ENCODE results near the gene ESPN.
A peak's percentile ranks its signal among the peaks of the same experiment; 100 is the strongest.
"Not testable (repeated sequence)": the region's sequence is repeated elsewhere in the genome, so short reads cannot be mapped to it uniquely, and the experiment has no call there.

ESPN gene

GRCh38 chr1:6428453-6428852 is 3.9 kb downstream of the ESPN start:
- not testable (repeated sequence) for DNase-seq

- DNase-seq, result not testable (repeated sequence)
Measured at GRCh38 chr1:6429660-6430411, 5.3 kb downstream of the ESPN start.

GRCh38 chr1:6431645-6432579 is 7.3 kb downstream of the ESPN start:
- DNase-seq, result not testable (repeated sequence)

GRCh38 chr1:6434186-6434585 is 9.6 kb downstream of the ESPN start:
- no peak for DNase-seq

- no peak for DNase-seq
Measured at GRCh38 chr1:6435129-6435528, 10.6 kb downstream of the ESPN start.

GRCh38 chr1:6435547-6435946 is 11.0 kb downstream of the ESPN start:
- no peak for DNase-seq

GRCh38 chr1:6436277-6436676 is 11.7 kb downstream of the ESPN start:
- DNase-seq, result not testable (repeated sequence)

GRCh38 chr1:6437012-6437700 is 12.6 kb downstream of the ESPN start:
- DNase-seq, result not testable (repeated sequence)

GRCh38 chr1:6438047-6438525 is 13.5 kb downstream of the ESPN start:
- peak; percentile 47 for DNase-seq

- no peak for DNase-seq
Measured at GRCh38 chr1:6440198-6441126, 15.9 kb downstream of the ESPN start.

GRCh38 chr1:6441586-6441985 is 17.0 kb downstream of the ESPN start:
- no peak for DNase-seq

GRCh38 chr1:6443339-6444115 is 19.0 kb downstream of the ESPN start:
- peak; percentile 57 for DNase-seq

- DNase-seq, result no peak
Measured at GRCh38 chr1:6444377-6444776, 19.8 kb downstream of the ESPN start.

- no peak for DNase-seq
Measured at GRCh38 chr1:6445062-6445763, 20.6 kb downstream of the ESPN start.

GRCh38 chr1:6445929-6446328 is 21.4 kb downstream of the ESPN start:
- DNase-seq, result not testable (repeated sequence)

GRCh38 chr1:6446665-6447015 is 22.1 kb downstream of the ESPN start:
- DNase-seq, result no peak

- peak; percentile 68 for DNase-seq
Measured at GRCh38 chr1:6447016-6447817, 22.6 kb downstream of the ESPN start.

- DNase-seq, result peak; percentile 92
Measured at GRCh38 chr1:6447818-6448748, 23.5 kb downstream of the ESPN start.

All from DMS79 (cell line).